ENCODE measurements around the gene NR4A3. TPM values are rescaled to one million over a fixed set of nuclear protein-coding genes. Genes with fewer than 3 reads are reported as not detected.

NR4A3 gene
- total and polyA plus RNA-seq, 2 of the 13 experiments (the other 11 are each of a cell fraction or from before 2014, with no cell fraction given): 0.02 to 0.09 TPM

- DNase-seq (ENCODE audit: low spot score) (no peak), FAIRE-seq (no peak), ATAC-seq (no peak)
- WGBS (ENCODE audit: low lambda C conversion rate): 38% methylated on average over 5 of the region's 5 CpGs
- Histone ChIP-seq H3K4me3 (replicated peaks in 1 of 3; ENCODE audit: insufficient read depth in 1 of 3, low read depth in 2 of 3, low read length in 3 of 3) (no peak overlapping the region), H4K20me1 (ENCODE audit: insufficient read depth, low read length) (no peaks in the 10 kb centered on the region), H3K4me2 (ENCODE audit: low read depth, low read length) (no peak overlapping the region), H3K4me1 (ENCODE audit: insufficient read depth, low read length) (no peaks in the 10 kb centered on the region), H3K27ac (ENCODE audit: extremely low read length, insufficient read depth, low read length) (no peak overlapping the region), H3K27me3 (ENCODE audit: control insufficient read depth in 1 of 2, insufficient read depth in 2 of 2, low read length in 2 of 2) (no peaks in the 10 kb centered on the region), H3K9ac (ENCODE audit: insufficient read depth, low read depth, low read length) (no peak overlapping the region), H3K79me2 (ENCODE audit: insufficient read depth, low read length) (no peaks in the 10 kb centered on the region), H3K9me3 (ENCODE audit: low read length) (no peaks in the 10 kb centered on the region), H3K36me3 (replicated peaks in 1 of 2; ENCODE audit: control insufficient read depth in 1 of 2, insufficient read depth in 2 of 2, low read length in 2 of 2) (no peaks in the 10 kb centered on the region), H2AFZ (ENCODE audit: low read length) (no peak overlapping the region)
- intact Hi-C loops (cut with micrococcal nuclease; ENCODE audit: unreplicated experiment) (no loop called here), in situ Hi-C loops (cut with HindIII; ENCODE audit: extremely low pct_ligation_motif_present, low pct_unique_long_range_greater_than_20kb) (no loop called here)
- ChIA-PET POLR2A (no interaction called here), CTCF (ENCODE audit: low intra/inter-chr PET ratio, low total read pairs) (no interaction called here)
- no peak for TF ChIP-seq SOX5 (CRISPR knock-in tag; IDR thresholded peaks at IDR 0.05; ENCODE audit: borderline replicate concordance)
- no peak for TF ChIP-seq PATZ1 (CRISPR knock-in tag; IDR thresholded peaks at IDR 0.05)
- no peak for TF ChIP-seq ZNF367 (CRISPR knock-in tag; IDR thresholded peaks at IDR 0.05; ENCODE audit: borderline replicate concordance)
- no peak for TF ChIP-seq ZSCAN30 (CRISPR knock-in tag; IDR thresholded peaks at IDR 0.05)
- no peak for TF ChIP-seq ZBTB20 (CRISPR knock-in tag; IDR thresholded peaks at IDR 0.05; ENCODE audit: borderline replicate concordance, low read depth)
- TF ChIP-seq PHB2 (IDR thresholded peaks at IDR 0.05; ENCODE audit: partially characterized antibody): no peak
- TF ChIP-seq RXRA (CRISPR knock-in tag; IDR thresholded peaks at IDR 0.05): no peak
- TF ChIP-seq HNRNPK (IDR thresholded peaks at IDR 0.05; ENCODE audit: low read depth, low read length, poor library complexity, severe bottlenecking): no peak
- TF ChIP-seq KDM5A (IDR thresholded peaks at IDR 0.05; ENCODE audit: borderline replicate concordance, low read length): no peak
- no peak for TF ChIP-seq CHD2 (IDR thresholded peaks at IDR 0.05; ENCODE audit: low read depth, low read length)
- no peak for TF ChIP-seq CEBPZ (IDR thresholded peaks at IDR 0.05; ENCODE audit: low read length)
- no peak for TF ChIP-seq HOXA9 (CRISPR knock-in tag; IDR thresholded peaks at IDR 0.05; ENCODE audit: borderline replicate concordance)
- BruUV-seq (replicated peaks): no TSS peak
These were observed 48.4 kb downstream of the NR4A3 start for GRCh38 chr9:99870126-99870525.

All from HepG2 (cell line).